ENCODE measurements around the gene HDAC4.
"Not testable (repeated sequence)": the region's sequence is repeated elsewhere in the genome, so short reads cannot be mapped to it uniquely, and the experiment has no call there.

HDAC4 gene

GRCh38 chr2:239291475-239292350 is 109.1 kb downstream of the HDAC4 start:
- DNase-seq, result peak; percentile 62

GRCh38 chr2:239290618-239291474 is 110.0 kb downstream of the HDAC4 start:
- peak; percentile 62 for DNase-seq

- DNase-seq, result no peak
These were observed 111.3 kb downstream of the HDAC4 start for GRCh38 chr2:239289545-239289944.

GRCh38 chr2:239288951-239289511 is 111.8 kb downstream of the HDAC4 start:
- DNase-seq, result no peak

GRCh38 chr2:239288237-239288636 is 112.6 kb downstream of the HDAC4 start:
- no peak for DNase-seq

- no peak for DNase-seq
These were observed 113.4 kb downstream of the HDAC4 start for GRCh38 chr2:239287461-239287860.

GRCh38 chr2:239286901-239287300 is 113.9 kb downstream of the HDAC4 start:
- DNase-seq, result no peak

GRCh38 chr2:239285932-239286230 is 114.9 kb downstream of the HDAC4 start:
- DNase-seq, result no peak

- no peak for DNase-seq
These were observed 115.5 kb downstream of the HDAC4 start for GRCh38 chr2:239285071-239285931.

GRCh38 chr2:239283961-239284795 is 116.6 kb downstream of the HDAC4 start:
- no peak for DNase-seq

GRCh38 chr2:239283288-239283945 is 117.4 kb downstream of the HDAC4 start:
- DNase-seq, result no peak

- no peak for DNase-seq
These were observed 118.2 kb downstream of the HDAC4 start for GRCh38 chr2:239282448-239283287.

- DNase-seq, result not testable (repeated sequence)
These were observed 120.4 kb downstream of the HDAC4 start for GRCh38 chr2:239280296-239281017.

- no peak for DNase-seq
These were observed 121.1 kb downstream of the HDAC4 start for GRCh38 chr2:239279508-239280295.

- no peak for DNase-seq
These were observed 121.9 kb downstream of the HDAC4 start for GRCh38 chr2:239278941-239279365.

GRCh38 chr2:239278361-239278760 is 122.5 kb downstream of the HDAC4 start:
- no peak for DNase-seq

- DNase-seq, result no peak
These were observed 123.3 kb downstream of the HDAC4 start for GRCh38 chr2:239277401-239278085.

- no peak for DNase-seq
These were observed 124.0 kb downstream of the HDAC4 start for GRCh38 chr2:239276851-239277250.
